Stimulated activated CD8-positive, alpha-beta memory T cell treated with anti-CD3 and anti-CD28 coated beads, Interleukin-12 subunit alpha, Interleukin-12 subunit beta, amount 100 ng/mL, for 4 hours (primary cell): ENCODE measurements around the gene PNMA1.

Experiments used
- DNase-seq: peaks from one replicate; pipeline ENCODE4 v3.0.0-alpha.2; 2020; ENCODE audit warnings: low read depth

The PNMA1 gene

DNA sequence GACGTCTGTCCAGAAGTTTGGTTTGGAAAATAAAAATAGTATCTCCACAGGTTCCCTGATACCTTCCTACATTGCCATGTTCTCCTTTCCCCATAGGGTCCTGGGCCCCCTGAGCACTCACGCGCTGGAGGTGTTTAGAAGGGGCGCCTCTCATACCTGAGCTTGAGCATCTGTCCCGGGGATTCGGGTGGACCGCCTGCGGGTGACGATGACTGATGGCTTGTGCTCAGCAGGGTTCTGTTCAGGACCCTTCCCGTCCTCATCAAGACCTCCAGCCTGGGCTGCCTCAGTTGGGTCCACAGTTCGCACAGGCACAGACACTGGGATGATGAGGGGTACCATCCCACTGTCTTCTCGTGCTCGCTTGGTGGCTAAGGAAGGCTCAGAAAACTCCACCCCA, 22.7 kb upstream of the PNMA1 start:
- no peak for DNase-seq

DNA sequence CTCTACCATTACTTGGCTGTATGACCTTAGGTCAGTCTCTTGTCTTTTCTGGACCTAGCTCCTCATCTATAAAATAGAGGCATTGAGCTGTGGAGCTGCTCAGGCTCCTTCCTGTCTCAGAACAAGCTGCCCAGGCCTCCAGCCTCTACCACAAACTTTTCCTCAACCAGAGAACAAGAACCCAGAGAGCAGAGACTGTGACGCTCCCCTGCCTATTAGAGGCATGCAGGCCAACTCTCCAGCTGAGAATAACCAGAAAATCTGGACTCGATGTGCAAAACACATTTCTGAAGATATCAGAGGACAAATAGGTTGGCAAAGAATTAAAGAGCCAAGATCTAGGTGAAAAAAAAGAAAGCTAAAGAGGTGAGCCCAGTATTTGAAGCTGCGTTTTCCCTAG, 17.8 kb upstream of the PNMA1 start:
- DNase-seq, result no peak

DNA sequence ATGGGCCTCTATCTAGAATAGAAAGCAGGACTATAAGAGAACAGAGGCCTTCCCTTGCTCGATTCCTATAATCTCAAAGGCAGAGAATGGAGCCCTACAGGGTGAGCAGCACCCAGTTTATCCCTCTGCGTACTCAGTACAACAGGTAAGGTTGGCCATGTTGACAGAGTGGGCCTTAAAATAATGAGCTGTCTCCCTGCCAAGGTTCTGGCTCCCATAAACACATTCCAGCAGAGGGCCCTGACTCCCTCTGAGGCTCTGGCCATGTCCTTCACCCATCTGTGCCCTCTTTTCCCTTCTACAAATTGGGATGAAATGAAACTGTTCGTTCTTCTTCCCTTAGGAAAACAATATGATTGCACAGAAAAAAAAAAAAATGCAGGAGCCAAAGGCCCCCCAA, 16.9 kb upstream of the PNMA1 start:
- no peak for DNase-seq

DNA sequence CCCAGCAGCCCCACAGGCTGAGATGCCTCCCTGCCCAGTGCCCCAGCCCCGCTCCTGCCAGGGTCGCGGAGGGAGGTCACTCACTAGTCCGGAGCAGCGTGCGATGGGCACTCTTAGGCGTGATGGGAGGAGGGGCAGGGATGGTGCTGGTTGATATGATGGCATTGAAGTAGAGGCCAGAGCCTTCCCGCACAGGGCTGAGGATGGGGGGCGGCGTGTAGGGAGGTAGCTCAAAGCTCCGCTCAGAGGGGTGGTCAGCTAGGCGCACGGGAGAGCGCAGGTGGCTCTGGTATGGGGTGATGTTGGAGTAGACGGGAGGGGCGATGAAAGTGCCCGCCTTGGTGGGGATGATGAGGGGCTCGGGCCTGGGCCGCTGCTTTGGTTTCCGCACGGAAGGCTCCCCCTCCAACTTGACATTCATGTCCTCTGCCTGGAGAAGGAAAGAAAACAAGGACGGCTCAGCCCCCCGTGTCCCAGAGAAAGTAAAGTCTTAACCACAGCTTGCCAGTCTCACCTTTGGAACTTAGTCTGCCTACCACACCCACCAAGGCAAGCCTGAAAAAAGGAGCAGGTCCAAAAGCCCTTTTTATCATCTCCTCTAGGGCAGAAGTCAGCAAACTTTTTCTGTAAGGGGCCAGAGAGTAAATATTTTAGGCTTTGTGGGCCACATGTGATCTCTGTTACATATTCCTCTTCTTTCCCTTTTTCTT, 15.5 kb upstream of the PNMA1 start:
- no peak for DNase-seq

DNA sequence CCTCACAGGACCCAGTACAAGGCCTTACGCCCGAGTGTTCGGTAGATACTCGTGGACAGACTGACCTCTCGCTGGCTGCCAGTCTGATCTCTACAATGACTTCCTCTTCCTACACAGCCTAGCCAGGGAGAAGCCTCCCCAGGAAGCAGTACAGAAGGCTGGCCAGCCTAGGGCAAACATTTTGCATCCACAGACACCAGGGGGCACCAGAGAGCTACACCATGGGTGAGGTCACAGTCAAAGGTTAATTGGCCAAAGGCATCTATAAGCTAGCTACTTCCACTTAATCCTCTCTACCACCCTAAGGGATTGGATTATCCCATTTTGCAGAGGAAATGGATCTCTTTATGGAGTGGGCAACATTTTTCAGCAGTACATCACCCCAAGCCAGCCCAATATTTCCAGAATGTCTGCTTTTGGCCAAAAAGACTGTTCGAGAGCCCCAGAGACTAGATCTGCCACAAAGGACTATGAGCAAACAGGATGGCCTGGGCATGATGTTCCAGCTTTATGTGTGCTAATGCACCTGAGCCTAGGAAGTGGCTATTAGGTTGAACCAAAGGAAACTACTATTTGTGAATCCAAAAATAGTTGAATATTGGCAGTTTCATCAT, 14.6 kb upstream of the PNMA1 start:
- DNase-seq, result peak; percentile 57

DNA sequence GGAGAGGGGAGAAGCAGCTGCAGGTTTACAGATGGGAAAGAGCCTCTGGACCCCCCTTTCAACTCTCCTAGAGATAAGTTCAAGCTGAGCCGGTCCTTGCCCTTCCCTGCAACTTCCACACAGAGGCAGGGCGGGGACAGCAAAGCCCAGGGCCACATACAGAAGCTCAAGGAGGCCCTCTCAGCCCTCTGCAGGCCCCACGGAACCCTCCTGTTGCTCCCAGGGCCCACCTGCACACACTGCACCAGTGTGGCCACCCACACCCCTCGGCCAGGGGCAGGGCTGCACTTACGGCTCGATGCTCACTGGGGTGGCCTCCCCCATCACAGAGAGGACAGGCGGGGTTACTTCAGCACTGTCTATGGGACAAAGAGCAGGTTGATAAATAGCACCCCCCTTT, 13.0 kb upstream of the PNMA1 start:
- DNase-seq, result no peak

DNA sequence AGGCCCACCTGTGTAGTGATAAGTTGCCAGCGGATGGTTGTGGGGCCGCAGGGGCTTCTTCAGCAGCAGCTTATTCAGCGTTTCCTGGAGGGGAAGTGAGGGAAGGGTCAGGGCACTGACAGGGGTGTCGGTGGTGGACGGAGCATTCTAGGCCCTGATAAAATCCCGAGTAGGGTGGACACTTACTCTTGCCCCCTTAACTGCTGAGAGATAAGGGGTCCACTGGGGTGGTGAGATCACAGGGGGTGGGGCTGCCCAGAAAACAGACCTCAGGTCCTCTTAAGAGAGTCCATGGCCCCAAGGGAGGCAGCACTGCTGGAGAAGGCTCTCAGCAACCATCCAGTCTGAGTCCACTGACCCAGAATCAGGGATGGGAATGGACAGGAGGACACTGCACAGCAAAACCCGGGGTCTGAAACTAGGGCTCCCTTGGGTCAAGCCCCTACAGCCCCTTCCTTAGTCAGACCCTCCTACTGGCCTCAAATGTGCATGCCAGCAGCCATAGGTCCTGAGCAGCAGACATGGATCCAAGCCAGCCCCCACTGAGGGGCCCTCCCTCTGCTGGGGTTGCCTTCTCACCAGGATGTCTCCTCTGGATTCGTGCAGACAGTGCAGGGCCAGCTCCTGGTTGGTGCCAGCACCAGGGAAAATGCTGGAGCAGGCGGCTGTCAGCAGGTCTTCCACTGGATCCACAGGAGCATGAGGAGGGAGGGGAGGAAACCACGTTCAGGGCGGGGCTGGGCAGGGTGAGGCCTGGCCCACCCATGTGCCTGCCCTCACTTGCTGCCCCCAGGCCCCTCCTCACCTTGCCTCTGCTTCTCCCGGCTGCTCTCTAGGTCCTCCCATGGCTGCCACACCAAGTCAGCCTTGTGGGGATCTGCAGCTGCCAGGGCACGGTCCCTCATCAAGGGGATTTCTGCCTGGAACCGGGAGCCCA, 12.1 kb upstream of the PNMA1 start:
- no peak for DNase-seq

DNA sequence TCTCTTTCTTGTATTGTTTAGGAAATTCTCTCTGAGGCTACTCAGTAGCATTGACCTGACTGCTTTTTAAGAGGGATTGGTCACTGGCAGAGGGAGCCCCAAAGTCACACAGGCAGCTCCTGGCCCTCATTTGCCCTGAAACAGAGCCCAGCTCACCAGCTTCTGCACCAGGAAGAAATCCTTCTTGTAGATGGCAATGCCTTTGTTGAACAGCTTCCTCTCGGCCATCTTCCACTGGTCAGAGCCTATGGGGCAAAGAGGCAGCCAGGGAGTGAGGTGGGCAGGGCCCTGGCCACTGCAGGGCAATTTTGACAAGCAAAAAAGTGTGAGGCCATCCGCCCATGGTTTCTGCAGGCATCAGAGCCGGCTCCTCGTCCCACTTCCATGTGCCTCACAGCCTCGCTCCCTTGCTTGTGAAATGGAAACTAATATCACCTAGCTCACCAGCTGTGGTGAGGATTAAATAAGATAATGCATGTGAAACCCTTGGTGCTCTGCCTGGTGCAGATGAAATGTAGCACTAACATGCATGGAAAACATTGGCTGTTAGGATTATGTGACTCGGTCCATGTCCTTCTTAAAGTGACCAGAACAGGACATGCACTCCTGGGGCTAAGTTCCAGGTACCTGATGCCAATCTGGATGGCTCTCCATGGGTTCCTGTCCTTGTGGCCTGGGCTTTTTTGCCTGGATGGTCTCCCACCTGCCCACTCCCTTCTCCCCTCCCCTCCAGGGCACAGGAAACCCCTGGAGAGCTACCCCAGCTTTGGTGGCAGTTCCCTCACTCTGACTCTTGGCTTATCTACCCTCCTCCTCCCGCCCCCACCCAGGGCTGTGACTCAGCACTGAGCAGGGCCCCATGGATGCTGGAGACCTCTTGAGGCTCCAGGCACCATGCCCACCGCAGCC, 11.2 kb upstream of the PNMA1 start:
- DNase-seq, result no peak

DNA sequence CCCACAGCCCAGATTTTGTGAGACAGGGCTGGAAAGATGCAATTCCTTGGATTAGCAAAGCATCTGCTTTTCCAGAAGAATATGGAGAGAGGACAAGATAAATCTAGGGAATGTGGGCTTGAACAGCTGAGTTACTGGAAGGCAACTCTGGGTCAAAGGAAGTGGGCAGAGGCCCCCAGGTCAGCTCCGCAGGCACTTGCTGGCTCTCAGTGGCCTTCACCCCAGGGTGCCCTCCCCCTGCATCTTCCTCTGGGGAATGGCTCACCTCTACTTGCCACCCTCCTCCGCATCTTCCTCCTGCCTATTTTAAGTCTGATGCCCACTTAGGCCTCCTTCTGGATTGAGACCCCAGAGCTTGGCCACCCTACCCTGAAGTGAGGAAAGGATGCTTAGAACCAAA, 10.5 kb upstream of the PNMA1 start:
- no peak for DNase-seq

DNA sequence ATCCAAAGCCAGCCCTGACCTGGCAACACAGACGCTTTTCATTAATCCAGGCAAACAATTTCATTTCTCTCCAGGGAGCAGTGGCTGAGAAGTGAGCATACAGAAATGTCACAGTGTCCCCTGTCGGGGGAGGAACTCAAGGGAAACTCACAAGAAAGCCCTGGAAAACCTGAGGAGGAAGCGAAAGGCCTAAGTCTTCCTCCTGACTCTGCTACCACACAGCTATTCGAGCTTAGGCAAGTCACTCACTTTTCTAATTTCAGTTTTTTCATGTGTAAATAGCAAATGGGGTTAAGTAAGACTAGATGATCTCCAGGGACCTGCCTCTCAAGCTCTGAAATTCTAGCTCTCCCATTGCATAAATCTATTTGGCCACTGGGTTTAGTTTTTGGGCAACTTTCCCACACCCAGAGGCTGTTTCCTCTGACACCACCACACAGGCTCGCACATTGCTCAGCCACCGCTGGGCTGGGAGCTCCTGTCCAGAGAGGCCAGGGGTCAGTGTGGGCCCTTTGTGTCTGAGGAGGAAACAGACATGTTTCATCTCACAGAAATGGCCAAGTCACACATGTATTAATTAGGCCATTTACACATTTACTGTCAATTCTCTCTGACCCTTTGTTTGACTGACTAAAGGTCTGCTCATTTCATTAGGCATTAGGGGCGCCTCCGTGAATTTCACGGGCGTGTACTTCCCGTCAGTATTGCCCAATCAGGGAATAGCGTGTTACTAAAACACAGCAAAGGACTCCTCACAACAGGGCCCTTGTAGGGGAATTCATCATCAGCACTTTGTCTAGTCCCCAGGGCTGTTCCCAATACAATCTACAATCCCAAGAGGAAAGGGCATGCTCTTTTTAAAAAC, 9.8 kb upstream of the PNMA1 start:
- DNase-seq, result no peak

DNA sequence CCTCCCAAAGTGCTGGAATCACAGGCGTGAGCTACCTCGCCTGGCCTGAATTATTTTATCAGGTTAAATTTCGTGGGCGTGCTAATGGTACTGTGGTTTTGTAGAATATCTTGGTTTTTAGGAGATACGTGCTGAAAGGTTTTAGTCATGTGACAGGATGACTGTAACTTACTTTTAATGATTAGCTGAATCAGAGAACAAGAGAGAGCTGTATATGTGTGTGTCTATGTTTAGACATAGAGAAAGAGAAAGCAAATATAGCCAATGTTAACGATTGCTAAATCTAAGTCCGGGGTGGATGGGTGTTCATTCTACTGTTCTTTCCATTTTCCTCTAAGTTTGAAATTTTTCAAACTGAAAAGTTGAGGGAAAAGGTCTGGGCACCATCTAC, 9.2 kb upstream of the PNMA1 start:
- no peak for DNase-seq

DNA sequence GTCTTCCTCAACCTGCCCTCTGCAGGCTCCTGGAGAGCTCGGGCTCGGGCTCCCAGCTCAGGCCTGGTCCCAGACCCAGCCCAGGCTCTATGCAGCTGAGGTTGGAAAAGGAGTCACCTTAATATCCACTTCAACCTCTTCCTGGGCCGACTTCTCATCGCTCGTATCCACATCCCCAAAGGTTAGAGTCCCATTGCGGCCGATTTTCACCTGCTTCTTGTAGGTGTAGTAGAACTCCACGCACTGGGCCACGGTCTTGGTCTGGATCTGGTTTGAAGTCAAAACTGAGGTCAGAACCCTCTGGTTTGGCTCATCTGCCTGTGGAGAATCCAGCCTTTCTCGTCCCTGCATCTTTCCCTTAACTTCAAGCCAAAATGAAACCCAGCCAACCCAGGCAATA, 8.4 kb upstream of the PNMA1 start:
- DNase-seq, result no peak

DNA sequence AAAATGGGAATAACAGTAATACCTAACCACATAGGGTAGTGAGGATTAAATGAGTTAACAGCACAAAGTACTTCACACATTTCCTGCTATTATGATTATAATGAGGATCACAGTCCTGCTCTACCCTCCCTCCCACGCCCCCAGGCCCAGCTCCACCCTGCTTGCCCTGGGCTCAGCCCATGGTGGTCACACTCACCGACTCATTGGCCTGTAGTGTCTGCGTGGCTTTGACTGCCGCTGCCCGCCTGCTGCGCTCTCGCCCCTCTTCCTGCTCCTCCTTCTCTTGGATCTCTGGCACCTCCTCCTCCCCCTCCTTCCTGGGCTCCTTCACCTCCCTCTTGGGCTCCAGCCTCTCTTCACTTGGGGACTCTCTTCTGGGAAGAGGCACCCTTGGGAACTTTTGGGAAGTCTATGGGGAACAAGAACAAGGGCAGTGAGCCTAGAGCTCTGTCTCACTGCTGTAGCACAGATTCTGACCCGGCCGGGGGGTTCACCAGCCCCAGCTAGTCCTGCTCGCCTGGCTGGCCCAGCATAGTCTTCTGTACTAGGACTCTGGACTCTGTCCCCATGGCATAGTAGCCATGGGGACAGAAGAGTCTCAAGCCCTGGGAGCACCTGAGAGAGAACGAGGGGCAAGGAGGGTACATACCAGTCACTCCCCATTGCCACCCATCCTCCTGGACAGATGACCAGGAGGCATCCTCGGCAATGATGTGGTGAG, 7.1 kb upstream of the PNMA1 start:
- DNase-seq, result no peak

DNA sequence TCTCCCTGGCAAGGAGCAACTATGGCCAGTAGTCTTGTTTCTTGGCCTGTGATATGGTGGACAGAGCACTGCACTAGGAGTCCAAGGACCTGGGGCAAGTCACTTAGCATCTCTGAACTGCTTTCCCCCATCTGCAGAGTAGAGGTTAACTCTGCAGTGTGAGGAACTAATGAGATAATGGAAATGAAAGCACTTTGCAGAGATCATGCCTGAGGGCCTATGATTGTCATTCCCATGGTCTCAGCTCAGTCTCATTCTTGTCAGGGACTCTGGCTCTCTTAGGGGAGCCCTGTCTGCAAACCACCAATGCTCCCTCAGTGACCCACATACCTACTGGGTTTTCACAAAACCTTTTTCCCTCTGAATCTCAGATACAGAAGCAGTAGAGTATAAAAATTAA, 6.5 kb upstream of the PNMA1 start:
- no peak for DNase-seq

DNA sequence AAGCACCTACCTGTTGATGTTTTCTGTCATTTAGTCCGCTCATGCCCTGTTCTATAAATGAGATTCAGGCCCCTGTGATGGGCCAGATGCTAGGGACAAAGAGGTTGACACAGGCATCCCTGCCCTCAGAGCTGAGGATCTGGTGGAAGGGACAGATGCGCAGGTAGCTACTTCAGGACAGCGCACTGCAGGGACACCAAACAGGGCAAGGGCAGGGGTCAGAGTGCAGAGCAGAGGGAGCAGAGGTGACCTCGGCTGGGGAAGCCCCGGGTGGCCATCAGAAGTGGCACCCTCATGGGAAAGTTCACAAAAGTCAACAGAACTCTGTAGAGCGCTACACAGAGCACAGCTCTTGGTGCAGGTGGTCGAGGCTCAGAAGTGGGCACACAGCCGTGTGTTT, 5.6 kb upstream of the PNMA1 start:
- DNase-seq, result no peak

DNA sequence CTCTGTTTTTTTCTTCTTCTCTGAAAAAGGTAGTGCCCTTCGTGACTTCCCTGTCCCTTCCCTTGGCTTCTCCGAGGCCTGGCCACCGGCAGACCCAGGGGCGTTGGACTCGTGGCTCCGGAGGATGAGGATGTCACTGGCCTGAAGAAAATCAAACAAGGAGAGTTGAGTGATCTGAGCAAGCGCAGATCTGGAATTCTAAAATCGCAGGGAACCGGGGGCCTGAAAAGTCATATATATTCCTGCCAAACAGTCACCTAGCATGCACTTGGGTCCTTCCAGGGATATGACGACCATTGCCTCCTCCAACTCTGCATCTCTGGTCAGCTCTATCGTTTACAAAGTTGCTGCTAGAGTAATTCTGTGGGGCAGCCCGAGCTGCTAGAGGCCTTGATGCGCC, 5.2 kb upstream of the PNMA1 start:
- no peak for DNase-seq

DNA sequence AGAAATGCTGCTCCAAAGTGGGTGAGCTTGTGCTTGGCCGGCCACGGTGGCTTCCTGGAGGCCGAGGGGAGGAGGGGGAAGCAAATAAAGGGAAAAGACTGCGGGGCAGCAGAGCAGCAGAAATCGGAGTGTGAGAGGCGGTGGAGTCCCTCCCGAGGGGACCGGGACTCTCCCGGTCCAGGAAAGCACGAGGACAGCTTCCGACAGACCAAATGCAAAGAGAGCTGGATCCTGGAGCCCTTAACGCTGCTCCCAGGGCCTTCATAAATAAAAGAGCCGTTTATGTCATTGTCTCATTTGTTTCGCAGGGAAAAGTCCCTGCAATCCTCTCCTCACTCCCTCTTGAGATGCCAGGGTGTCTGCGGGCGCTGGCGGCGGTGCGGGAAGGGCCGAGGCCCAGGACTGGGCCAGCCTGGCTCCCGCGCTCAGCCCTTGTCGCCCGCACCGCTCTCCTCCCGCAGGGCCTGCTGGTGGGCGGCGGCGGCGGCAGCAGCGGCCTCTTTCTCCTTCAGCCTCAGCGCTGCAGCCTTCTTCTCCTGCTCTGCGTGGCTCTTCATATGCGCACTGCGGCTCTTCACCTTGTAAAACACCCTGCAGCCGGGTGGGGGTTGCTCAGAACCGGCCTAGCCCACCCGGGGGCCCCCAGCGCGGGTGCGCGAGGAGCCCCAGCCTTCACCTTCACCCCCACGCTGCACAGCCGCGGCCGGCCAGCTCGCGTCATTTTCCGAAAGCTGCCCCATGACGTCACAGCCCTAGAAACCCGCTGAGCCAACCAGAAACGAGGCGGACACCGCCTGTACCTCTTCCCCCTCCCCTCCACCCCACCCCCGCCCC, 4.5 kb upstream of the PNMA1 start:
- DNase-seq, result no peak

DNA sequence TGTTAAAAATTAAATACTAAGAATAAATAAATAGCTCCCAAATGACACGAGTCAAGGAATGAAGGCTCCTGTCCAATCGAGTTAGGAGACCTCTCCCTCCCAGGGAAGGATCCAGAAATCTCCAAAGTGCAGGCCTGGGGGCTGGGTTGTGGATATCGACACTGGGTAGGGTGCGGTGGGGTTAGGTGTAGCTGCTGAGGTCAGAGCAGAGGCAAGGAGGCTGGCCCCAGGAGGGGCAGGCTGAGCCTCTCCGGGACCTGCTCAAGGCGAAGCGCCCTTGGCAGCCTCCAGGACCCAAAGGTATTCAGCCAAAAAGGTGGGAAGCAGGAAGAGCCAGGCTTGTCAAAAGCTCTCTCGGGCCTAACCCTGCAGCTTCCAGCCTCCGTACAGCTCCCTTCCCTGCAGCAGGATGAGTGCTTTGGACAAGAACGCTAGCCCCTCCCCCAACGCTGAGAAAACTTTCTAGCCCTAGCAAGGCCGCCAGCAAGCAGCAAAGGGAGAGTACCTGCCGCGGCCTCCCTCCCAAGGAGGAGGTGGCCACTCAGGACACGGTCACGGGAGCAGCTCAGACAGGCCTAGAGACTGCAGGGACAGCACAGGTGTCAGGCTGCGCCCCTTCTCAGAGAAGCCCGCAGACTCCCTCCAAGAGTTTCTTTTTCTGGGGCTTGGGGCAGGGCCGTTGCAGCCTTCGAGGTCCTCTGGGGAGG, 3.7 kb upstream of the PNMA1 start:
- no peak for DNase-seq

DNA sequence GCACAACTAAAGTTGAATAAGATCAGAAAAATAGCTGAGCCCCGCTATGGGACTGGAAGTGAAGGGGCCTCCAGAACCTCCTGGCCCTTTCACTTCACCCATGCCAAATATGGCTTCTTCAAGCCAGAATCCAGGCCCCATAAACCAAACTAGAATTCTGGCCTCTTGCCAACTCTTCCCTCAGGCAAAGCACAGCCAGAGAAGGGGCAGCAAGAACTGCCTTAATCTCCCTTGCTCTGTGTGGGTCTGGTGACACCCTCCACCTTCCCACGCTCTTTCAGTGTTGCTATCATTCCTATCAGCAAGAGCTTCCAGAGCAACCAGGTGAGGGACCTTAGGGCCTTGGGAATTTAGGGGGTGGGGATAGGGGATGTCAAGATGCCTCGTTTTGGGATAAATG, 3.1 kb upstream of the PNMA1 start:
- no peak for DNase-seq
